ENCODE results near the gene OR10H5. TPM values are rescaled to one million over a fixed set of nuclear protein-coding genes. Genes with fewer than 3 reads are reported as not detected.
"Not testable (repeated sequence)": the region's sequence is repeated elsewhere in the genome, so short reads cannot be mapped to it uniquely, and the experiment has no call there.

The OR10H5 gene
- polyA plus RNA-seq, 2 of the 4 experiments (the other 2 are of a cell fraction), result not detected

DNA sequence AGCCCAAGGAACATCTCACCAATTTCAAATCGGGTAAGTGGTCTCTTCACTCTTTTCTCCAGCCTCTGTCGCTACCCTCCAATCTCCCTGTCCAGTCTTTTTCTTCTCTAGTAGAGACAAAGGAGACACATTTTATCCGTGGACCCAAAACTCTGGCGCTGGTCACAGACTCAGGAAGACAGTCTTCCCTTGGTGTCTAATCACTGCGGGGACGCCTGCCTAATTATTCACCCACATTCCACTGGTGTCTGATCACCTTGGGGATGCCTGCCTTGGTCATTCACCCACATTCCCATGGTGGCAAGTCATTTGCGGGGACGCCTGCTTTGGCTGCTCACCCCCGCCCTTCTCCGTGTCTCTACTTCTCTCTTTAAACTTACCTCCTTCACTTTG, 41.8 kb downstream of the OR10H5 start:
- CTCF ChIA-PET, result no interaction called here
- H3K4me3 ChIP-seq, result no peak overlapping the region
- H3K9me3 ChIP-seq, result no peaks in the 10 kb centered on the region
- no peak overlapping the region for H3K4me2 ChIP-seq
- FAIRE-seq (no peak), DNase-seq (ENCODE audit: low read depth in 1 of 2, low spot score in 1 of 2) (no peak), ATAC-seq (no peak)
- POLR2A ChIA-PET, result no interaction called here
- TF ChIP-seq ZNF302 (CRISPR knock-in tag; IDR thresholded peaks at IDR 0.05), result no peak
- TF ChIP-seq NR3C1 (IDR thresholded peaks at IDR 0.05), result no peak
- no peak for TF ChIP-seq MAZ (IDR thresholded peaks at IDR 0.05; ENCODE audit: borderline replicate concordance, low read depth, low read length)
- no peak for TF ChIP-seq KDM1A (IDR thresholded peaks at IDR 0.05; ENCODE audit: low read depth)
- WGBS (ENCODE audit: missing lambda C conversion rate), result 56% methylated on average over 10 of the region's 10 CpGs
- no peaks in the 10 kb centered on the region for H3K4me1 ChIP-seq
- H3K27ac ChIP-seq, result no peak overlapping the region

GRCh38 chr19:15829786-15830185, 42.3 kb downstream of the OR10H5 start:
- ChIA-PET POLR2A (no interaction called here), CTCF (interaction anchor here (0.6 kb wide), 1 partner anchor 211 kb away, joined by 3 read pairs; no protein-coding TSS in a partner anchor)
- no peak overlapping the region for H3K4me3 ChIP-seq
- no peak for TF ChIP-seq TFCP2L1 (CRISPR knock-in tag; IDR thresholded peaks at IDR 0.05)
- H3K4me1 ChIP-seq, result no peaks in the 10 kb centered on the region
- ATAC-seq (no peak), FAIRE-seq (no peak), DNase-seq (ENCODE audit: low read depth in 1 of 2, low spot score in 1 of 2) (no peak)
- 59% methylated on average over 8 of the region's 8 CpGs for WGBS (ENCODE audit: missing lambda C conversion rate)
- no peaks in the 10 kb centered on the region for H3K9me3 ChIP-seq
- H3K4me2 ChIP-seq, result no peak overlapping the region
- no peak overlapping the region for H3K27ac ChIP-seq

GRCh38 chr19:15831626-15832025, 44.2 kb downstream of the OR10H5 start:
- TF ChIP-seq, protein P1, sequence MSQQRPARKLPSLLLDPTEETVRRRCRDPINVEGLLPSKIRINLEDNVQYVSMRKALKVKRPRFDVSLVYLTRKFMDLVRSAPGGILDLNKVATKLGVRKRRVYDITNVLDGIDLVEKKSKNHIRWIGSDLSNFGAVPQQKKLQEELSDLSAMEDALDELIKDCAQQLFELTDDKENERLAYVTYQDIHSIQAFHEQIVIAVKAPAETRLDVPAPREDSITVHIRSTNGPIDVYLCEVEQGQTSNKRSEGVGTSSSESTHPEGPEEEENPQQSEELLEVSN (IDR thresholded peaks at IDR 0.05; ENCODE audit: borderline replicate concordance, low read depth), result no peak
- TF ChIP-seq BCL3 (IDR thresholded peaks at IDR 0.05) (no peak), EHMT2 (IDR thresholded peaks at IDR 0.05; ENCODE audit: low read depth) (no peak), HOXA7 (CRISPR knock-in tag; IDR thresholded peaks at IDR 0.05) (no peak), ZNF302 (CRISPR knock-in tag; IDR thresholded peaks at IDR 0.05) (no peak), RFX5 (IDR thresholded peaks at IDR 0.05) (no peak), KDM5A (IDR thresholded peaks at IDR 0.05) (no peak), REST (IDR thresholded peaks at IDR 0.05) (no peak), CHD2 (IDR thresholded peaks at IDR 0.05; ENCODE audit: low read length, partially characterized antibody) (no peak), MAFK (IDR thresholded peaks at IDR 0.05; ENCODE audit: partially characterized antibody) (no peak), SMC3 (IDR thresholded peaks at IDR 0.05) (no peak), EP300 (IDR thresholded peaks at IDR 0.05) (no peak), JUN (IDR thresholded peaks at IDR 0.05) (no peak), CBX8 (IDR thresholded peaks at IDR 0.05) (no peak), RAD21 (conservative IDR thresholded peaks at IDR 0.05 in 1 of 2, IDR thresholded peaks at IDR 0.05 in 1 of 2) (no peak)
- TF ChIP-seq, protein P2, sequence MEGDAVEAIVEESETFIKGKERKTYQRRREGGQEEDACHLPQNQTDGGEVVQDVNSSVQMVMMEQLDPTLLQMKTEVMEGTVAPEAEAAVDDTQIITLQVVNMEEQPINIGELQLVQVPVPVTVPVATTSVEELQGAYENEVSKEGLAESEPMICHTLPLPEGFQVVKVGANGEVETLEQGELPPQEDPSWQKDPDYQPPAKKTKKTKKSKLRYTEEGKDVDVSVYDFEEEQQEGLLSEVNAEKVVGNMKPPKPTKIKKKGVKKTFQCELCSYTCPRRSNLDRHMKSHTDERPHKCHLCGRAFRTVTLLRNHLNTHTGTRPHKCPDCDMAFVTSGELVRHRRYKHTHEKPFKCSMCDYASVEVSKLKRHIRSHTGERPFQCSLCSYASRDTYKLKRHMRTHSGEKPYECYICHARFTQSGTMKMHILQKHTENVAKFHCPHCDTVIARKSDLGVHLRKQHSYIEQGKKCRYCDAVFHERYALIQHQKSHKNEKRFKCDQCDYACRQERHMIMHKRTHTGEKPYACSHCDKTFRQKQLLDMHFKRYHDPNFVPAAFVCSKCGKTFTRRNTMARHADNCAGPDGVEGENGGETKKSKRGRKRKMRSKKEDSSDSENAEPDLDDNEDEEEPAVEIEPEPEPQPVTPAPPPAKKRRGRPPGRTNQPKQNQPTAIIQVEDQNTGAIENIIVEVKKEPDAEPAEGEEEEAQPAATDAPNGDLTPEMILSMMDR (IDR thresholded peaks at IDR 0.05), result no peak
- ChIA-PET POLR2A (interaction anchor here (0.6 kb wide), 1 partner anchor 263 kb away, joined by 4 read pairs; no protein-coding TSS in a partner anchor), CTCF (no interaction called here)
- Histone ChIP-seq H3K4me1 (no peaks in the 10 kb centered on the region), H3K4me3 (no peak overlapping the region), H3K27ac (no peak overlapping the region), H3K4me2 (no peak overlapping the region), H3K9me3 (no peaks in the 10 kb centered on the region)
- no peak for DNase-seq (ENCODE audit: low read depth in 1 of 2, low spot score in 1 of 2)
- no peak for ATAC-seq
- no peak for FAIRE-seq
- 44% methylated on average over 5 of the region's 5 CpGs for WGBS (ENCODE audit: missing lambda C conversion rate)

DNA sequence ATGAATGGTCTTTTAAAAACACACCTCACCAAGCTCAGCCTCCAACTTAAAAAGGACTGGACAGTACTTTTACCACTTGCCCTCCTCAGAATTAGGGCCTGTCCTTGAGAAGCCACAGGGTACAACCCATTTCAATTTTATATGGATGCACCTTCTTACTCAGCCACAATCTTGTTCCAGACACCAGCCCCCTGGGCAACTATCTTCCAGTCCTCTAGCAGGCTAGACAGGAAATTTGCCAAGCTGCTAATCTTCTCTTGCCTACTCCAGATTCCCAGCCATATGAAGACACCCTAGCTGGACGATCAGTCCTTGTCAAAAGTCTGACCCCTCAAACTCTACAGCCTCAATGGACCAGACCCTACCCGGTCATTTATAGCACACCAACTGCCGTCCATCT, 46.8 kb downstream of the OR10H5 start:
- H3K4me1 ChIP-seq; ATAC-seq; H3K27ac ChIP-seq; FAIRE-seq; H3K4me2 ChIP-seq; CTCF ChIA-PET; DNase-seq (ENCODE audit: low read depth in 1 of 2, low spot score in 1 of 2); POLR2A ChIA-PET; H3K4me3 ChIP-seq; H3K9me3 ChIP-seq: not testable (repeated sequence)
- 34% methylated on average over 3 of the region's 3 CpGs for WGBS (ENCODE audit: missing lambda C conversion rate)

- DNase-seq (ENCODE audit: low read depth in 1 of 2, low spot score in 1 of 2); H3K4me1 ChIP-seq: not testable (repeated sequence)
Measured at GRCh38 chr19:15835565-15836329, 48.3 kb downstream of the OR10H5 start.

More at GRCh38 chr19:15835565-15836329, 48.3 kb downstream of the OR10H5 start:
- H3K9me3 ChIP-seq, ATAC-seq, FAIRE-seq: not testable (repeated sequence)
- Histone ChIP-seq H3K27ac (peak overlapping the region; percentile 91 to 98), H3K4me3 (peak overlapping the region; percentile 85), H3K4me2 (peak overlapping the region; percentile 96)
- POLR2A ChIA-PET, result interaction anchor here (1.3 kb wide), 1 partner anchor 9 kb away, joined by 11 read pairs; no protein-coding TSS in a partner anchor
- 80% methylated on average over 11 of the region's 11 CpGs for WGBS (ENCODE audit: missing lambda C conversion rate)
- CTCF ChIA-PET, result interaction anchor here (1.3 kb wide), 1 partner anchor 26 kb away, joined by 3 read pairs; no protein-coding TSS in a partner anchor
